Prostate gland (tissue), 2 donors: Measurements from ENCODE around the gene DPP3. TPM values are rescaled to one million over a fixed set of nuclear protein-coding genes. Genes with fewer than 3 reads are reported as not detected.
"Not testable (repeated sequence)": the region's sequence is repeated elsewhere in the genome, so short reads cannot be mapped to it uniquely, and the experiment has no call there.

Source experiments
- DNase-seq: peaks from one replicate; pipeline ENCODE4 v3.0.0-alpha.2; 2019; ENCODE audit warnings: low spot score
- H3K27ac ChIP-seq, 2 donors: fragments of 200-600 bp; sonication (generic); 2 replicates each; pipeline ENCODE4 v1.5.1; 2017 to 2019
- H3K27me3 ChIP-seq: fragments of 200-600 bp; sonication (generic); replicated peaks from 2 replicates; pipeline ENCODE4 v1.5.1; 2019; ENCODE audit not compliant: insufficient read depth
- H3K36me3 ChIP-seq, 2 donors: fragments of 200-600 bp; sonication (generic); 1 replicate in 1 of 2; 2 replicates in 1 of 2; pipeline versions ENCODE4 v1.5.1 to v1.8.1; 2017 to 2019
- H3K4me1 ChIP-seq: fragments of 200-600 bp; sonication (generic); replicated peaks from 2 replicates; pipeline ENCODE4 v1.5.1; 2019
- H3K4me3 ChIP-seq, 2 donors: fragments of 200-600 bp; sonication (generic); 2 replicates each; pipeline ENCODE4 v1.5.1; 2017 to 2019
- H3K9me3 ChIP-seq: fragments of 200-600 bp; sonication (generic); 2 replicates; pipeline ENCODE4 v1.5.1; 2017
- POLR2A ChIP-seq: fragments of 450-650 bp; IDR thresholded peaks from one replicate; pipeline ENCODE4 v1.6.1; 2016; ENCODE audit warnings: antibody characterized with exemption, mild to moderate bottlenecking
- POLR2AphosphoS5 ChIP-seq: sonication (generic); formaldehyde crosslinking; IDR thresholded peaks from one replicate; pipeline ENCODE4 v1.6.1; 2017; ENCODE audit warnings: antibody characterized with exemption
- WGBS: methylation state at CpG from one replicate; pipeline ENCODE4 v1.1.5; 2018; 5-methylcytosine and 5-hydroxymethylcytosine counted together
- intact Hi-C: fragments of 100-400 bp; cut with DNase I; formaldehyde crosslinking; loops from one replicate; pipeline ENCODE4 v1.14.2; 2022
- total RNA-seq, 2 donors: library from RNA; depleted of rRNA; stranded (reverse); fragments of >200 nt; gene quantifications; one replicate each; pipeline ENCODE4 v1.1.0, GENCODE V29; 2016
- TF ChIP-seq, protein P1 (sequence below), 4 experiments: fragments of 200-600 bp in 2 of 4; fragments of 450-650 bp in 2 of 4; sonication (generic) in 2 of 4; IDR thresholded peaks; 1 replicate in 3 of 4; 2 replicates in 1 of 4; pipeline ENCODE4 v1.5.1; 2016 to 2019; ENCODE audit warnings: antibody characterized with exemption in 4 of 4, mild to moderate bottlenecking in 2 of 4, moderate library complexity in 2 of 4

The DPP3 gene, protein sequence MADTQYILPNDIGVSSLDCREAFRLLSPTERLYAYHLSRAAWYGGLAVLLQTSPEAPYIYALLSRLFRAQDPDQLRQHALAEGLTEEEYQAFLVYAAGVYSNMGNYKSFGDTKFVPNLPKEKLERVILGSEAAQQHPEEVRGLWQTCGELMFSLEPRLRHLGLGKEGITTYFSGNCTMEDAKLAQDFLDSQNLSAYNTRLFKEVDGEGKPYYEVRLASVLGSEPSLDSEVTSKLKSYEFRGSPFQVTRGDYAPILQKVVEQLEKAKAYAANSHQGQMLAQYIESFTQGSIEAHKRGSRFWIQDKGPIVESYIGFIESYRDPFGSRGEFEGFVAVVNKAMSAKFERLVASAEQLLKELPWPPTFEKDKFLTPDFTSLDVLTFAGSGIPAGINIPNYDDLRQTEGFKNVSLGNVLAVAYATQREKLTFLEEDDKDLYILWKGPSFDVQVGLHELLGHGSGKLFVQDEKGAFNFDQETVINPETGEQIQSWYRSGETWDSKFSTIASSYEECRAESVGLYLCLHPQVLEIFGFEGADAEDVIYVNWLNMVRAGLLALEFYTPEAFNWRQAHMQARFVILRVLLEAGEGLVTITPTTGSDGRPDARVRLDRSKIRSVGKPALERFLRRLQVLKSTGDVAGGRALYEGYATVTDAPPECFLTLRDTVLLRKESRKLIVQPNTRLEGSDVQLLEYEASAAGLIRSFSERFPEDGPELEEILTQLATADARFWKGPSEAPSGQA
- total RNA-seq, result 10 to 100 TPM; 37.0 to 53.6 TPM

DNA sequence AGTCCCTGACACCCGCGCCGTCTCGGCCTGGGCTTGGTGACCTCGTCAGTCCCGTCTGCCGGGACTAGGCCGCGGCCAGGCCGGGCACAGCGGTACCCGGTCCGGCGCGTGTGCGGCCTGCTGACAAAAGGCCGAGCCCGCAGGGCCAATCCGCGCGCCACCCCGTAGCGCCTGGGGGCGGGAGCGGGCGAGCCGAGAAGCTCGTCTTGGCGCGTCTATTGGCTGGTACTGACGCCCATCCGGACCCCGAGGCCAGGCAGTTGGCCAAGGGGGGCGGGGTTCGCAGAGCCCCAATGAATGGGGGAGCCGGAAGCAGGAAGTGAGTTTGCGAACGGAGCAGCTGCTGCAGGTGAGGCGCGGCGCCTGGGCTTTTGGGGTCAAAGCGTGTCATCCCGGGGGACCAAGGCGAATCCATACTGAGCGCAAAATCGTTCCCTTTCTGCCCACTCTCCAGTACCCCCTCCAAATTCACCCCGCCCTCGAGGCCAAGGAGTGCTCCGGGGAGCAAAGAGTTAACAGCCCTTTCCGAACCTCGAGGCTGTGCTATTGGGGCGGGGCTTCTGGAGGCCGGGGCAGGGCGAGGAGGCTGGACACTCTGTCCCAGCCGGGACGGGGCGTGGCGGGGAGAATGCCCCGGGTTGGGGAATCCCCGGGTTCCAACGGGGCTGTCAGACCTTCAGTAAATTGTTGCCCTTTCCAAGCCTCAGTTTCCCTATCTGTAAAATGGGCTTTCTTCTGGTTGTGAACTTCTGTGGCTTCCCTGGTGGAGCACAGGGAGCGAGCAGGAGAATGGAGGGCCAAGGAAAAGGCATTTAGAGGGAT is at the start of gene DPP3:
TSS of gene DPP3 (plus strand) at position 318 of the 822 bp plus-strand sequence. CDS start 1,767 bp downstream, outside the sequence.
- Histone ChIP-seq H3K27ac (peak within 1 kb of the TSS; percentile 85 to 90), H3K36me3 (no peaks in the 10 kb centered on the region), H3K4me3 (peak within 1 kb of the TSS; percentile 59 to 63), H3K9me3 (no peaks in the 10 kb centered on the region), H3K4me1 (no peaks in the 10 kb centered on the region), H3K27me3 (no peaks in the 10 kb centered on the region)
- TF ChIP-seq POLR2A, result peak; percentile 91
- TF ChIP-seq, protein P1, sequence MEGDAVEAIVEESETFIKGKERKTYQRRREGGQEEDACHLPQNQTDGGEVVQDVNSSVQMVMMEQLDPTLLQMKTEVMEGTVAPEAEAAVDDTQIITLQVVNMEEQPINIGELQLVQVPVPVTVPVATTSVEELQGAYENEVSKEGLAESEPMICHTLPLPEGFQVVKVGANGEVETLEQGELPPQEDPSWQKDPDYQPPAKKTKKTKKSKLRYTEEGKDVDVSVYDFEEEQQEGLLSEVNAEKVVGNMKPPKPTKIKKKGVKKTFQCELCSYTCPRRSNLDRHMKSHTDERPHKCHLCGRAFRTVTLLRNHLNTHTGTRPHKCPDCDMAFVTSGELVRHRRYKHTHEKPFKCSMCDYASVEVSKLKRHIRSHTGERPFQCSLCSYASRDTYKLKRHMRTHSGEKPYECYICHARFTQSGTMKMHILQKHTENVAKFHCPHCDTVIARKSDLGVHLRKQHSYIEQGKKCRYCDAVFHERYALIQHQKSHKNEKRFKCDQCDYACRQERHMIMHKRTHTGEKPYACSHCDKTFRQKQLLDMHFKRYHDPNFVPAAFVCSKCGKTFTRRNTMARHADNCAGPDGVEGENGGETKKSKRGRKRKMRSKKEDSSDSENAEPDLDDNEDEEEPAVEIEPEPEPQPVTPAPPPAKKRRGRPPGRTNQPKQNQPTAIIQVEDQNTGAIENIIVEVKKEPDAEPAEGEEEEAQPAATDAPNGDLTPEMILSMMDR (IDR thresholded peaks at IDR 0.05), result peak in 2 of 4 experiments; percentile 15 to 31
- TF ChIP-seq POLR2AphosphoS5, result peak; percentile 95
- under 1% methylated on average over 57 of the region's 62 CpGs for WGBS
- peak; percentile 97 for DNase-seq
- intact Hi-C loops, result loop anchor here (2.0 kb wide), 1 partner anchor 14 kb away; the partner anchor contains the start of gene PELI3

DNA sequence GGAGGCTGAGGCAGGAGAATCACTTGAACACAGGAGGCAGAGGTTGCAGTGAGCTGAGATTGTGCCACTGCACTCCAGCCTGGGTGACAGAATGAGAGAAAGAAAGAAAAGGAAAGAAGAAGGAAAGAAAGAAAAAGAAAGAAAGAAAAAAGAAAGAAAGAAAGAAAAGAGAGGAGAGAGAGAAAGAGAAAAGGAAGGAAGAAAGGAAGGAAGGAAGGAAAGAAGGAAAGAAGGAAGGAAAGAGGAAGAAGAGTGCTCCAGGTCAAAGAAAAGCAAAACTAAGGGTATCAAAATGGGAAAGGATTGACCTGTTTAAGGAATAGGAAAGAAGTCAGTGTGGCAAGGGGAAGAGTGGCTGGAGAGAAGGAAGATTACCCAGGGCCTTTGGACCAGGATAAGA is 48.9 kb upstream of the DPP3 start:
- intact Hi-C loops, result loop anchor here (2.0 kb wide), 1 partner anchor 22 kb away; no protein-coding TSS in a partner anchor
- H3K4me3 ChIP-seq, H3K9me3 ChIP-seq, H3K36me3 ChIP-seq, H3K4me1 ChIP-seq, H3K27ac ChIP-seq, H3K27me3 ChIP-seq, DNase-seq: not testable (repeated sequence)

DNA sequence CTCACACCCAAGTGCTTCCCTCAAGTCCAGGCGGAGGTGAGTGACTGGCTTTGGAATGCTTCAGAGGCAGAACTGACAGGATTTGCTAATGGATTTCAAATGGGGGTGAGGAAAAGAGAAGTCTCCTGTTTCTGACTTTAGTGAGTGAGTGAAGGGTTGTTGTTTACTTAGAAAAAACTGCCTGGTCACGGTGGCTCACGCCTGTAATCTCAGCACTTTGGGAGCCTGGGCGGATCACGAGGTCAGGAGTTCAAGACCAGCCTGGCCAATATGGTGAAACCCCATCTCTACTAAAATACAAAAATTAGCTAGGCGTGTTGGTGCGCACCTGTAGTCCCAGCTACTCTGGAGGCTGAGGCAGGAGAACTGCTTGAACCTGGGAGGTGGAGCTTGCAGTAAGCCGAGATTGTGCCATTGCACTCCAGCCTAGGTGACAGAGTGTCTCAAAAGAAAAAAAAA is 48.3 kb upstream of the DPP3 start:
- H3K36me3 ChIP-seq, H3K27me3 ChIP-seq, H3K27ac ChIP-seq, H3K4me3 ChIP-seq, H3K4me1 ChIP-seq, DNase-seq, H3K9me3 ChIP-seq: not testable (repeated sequence)
- intact Hi-C loops, result loop anchor here (2.0 kb wide), 1 partner anchor 23 kb away; no protein-coding TSS in a partner anchor
- WGBS, result 86% methylated on average over 8 of the region's 8 CpGs

DNA sequence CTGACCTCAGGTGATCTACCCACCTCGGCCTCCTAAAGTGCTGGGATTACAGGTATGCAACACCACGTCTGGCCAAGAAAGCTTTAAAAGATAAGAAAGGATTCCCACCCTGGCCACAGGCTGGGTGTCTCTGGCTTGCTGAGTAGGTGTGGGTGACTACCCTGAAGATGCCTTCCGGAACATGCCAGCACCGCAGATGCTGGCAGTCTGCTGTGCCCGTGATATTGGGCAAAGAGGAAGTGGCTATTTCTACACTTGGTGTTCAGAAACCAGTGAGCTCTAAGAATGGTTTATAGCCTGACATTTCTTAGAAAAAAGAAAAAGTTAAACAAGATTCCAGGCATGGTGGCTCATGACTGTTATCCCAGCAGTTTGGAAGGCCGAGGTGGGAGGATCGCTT is 47.6 kb upstream of the DPP3 start:
- H3K4me1 ChIP-seq, result no peaks in the 10 kb centered on the region
- no peak for DNase-seq
- H3K36me3 ChIP-seq, result no peaks in the 10 kb centered on the region
- H3K4me3 ChIP-seq, result no peak overlapping the region
- intact Hi-C loops, result no loop called here
- WGBS, result 90% methylated on average over 7 of the region's 7 CpGs
- H3K27me3 ChIP-seq, result no peaks in the 10 kb centered on the region
- no peaks in the 10 kb centered on the region for H3K9me3 ChIP-seq
- TF ChIP-seq POLR2AphosphoS5 (no peak), POLR2A (no peak)
- TF ChIP-seq, protein P1 (IDR thresholded peaks at IDR 0.05), result no peak
- H3K27ac ChIP-seq, result no peak overlapping the region

DNA sequence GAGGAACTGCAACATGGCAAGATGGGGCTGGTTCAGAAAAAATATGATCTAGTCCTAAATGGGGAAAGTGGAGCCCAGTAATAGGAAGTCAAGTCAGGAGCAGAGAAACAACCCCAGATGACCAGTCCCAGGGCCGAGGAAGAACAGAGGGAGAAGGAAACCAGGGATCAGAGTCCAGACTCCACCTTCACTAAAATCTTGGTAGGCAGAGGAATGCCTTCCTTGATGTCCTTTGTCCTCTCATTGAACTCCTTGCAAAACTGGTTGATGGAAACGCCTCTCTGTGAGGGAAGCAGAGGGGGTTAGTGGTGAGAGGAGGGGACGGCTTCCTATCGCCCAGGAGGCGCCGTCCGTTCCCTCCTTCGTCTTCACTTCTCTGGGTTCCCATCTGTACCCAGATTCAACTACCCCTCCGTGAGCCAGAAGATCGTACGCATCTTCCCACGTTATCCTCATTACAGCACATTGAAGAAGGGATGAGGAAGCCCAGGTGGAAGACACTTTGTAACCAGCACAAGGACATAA is 42.2 kb upstream of the DPP3 start:
- Histone ChIP-seq H3K9me3 (no peaks in the 10 kb centered on the region), H3K4me3 (peak overlapping the region; percentile 78 to 81), H3K27ac (peak overlapping the region; percentile 81 to 83), H3K36me3 (no peaks in the 10 kb centered on the region), H3K27me3 (no peaks in the 10 kb centered on the region), H3K4me1 (no peaks in the 10 kb centered on the region)
- intact Hi-C loops, result loop anchor here (2.0 kb wide), 1 partner anchor 29 kb away; no protein-coding TSS in a partner anchor
- TF ChIP-seq POLR2AphosphoS5, result no peak
- no peak for TF ChIP-seq POLR2A
- TF ChIP-seq, protein P1 (IDR thresholded peaks at IDR 0.05), result no peak
- no peak for DNase-seq
- WGBS, result 4% methylated on average over 12 of the region's 12 CpGs
